Glomerular visceral epithelial cell (primary cell): ENCODE results near the gene PCSK2.
A peak's percentile ranks its signal among the peaks of the same experiment; 100 is the strongest.

Source experiments
- DNase-seq: peaks from one replicate; pipeline ENCODE4 v3.0.0-alpha.2; 2016; ENCODE audit errors: extremely low spot score

Gene PCSK2

DNA sequence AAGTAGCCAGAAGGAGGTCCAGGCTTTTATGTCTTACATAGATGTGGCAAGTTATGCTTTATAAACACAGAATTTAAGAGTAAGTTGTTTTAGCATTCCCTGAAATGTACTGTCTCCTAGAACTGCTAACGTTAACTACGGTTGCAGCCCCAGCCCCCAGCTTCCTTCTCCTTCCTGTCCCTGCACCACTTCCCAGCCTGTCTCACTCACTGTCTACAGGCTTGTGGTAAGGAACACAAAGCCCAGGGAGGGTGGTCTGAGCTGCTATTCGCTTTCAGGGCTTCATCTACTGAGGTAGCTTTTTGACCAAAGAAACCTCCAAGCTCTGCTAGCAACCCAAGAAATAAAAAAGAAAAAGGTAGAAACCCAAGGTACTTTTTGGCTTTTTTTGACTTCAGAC lies 35.9 kb downstream of the PCSK2 start:
- no peak for DNase-seq

DNA sequence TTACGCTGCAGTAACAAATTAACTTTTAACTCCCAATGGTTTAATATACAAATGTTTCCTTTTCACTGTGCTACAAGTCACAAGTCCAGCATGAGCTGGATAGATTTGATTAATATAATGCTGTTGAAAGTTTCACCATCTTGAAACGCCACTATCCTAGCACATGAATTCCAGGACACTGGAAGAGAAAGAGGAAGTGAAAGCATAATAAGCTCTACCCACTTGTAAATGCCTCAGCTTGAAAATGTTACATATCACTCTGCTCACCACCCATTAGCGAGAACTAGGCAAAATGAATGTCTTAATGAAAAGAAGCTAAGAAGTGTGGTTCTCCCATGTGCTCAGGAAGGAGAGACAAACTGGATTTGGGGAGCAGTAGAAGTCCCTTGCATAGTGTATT lies 46.9 kb downstream of the PCSK2 start:
- no peak for DNase-seq

- no peak for DNase-seq
Observed at GRCh38 chr20:17276101-17276500, 49.3 kb downstream of the PCSK2 start.

DNA sequence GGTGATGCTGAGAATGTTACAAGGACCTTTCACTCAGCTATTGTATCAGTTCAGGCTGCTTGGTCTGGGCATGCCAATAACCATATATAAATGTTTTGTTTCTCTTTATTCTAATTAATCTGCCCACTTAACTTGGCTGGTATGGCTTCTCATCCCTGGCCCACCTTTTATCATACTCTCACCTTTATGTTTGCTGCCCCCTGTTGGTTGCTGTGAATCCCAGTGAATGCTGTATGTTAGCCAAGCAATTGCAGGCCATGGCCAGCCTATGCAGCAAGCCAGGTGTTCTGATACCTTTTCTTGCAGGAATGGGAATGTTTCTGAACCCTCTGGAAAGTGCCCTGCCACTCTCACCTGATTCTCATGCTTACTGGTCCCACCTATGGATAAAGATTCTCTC lies 54.6 kb downstream of the PCSK2 start:
- DNase-seq, result peak; percentile 7

GRCh38 chr20:17282501-17282900 lies 55.7 kb downstream of the PCSK2 start:
- no peak for DNase-seq

DNA sequence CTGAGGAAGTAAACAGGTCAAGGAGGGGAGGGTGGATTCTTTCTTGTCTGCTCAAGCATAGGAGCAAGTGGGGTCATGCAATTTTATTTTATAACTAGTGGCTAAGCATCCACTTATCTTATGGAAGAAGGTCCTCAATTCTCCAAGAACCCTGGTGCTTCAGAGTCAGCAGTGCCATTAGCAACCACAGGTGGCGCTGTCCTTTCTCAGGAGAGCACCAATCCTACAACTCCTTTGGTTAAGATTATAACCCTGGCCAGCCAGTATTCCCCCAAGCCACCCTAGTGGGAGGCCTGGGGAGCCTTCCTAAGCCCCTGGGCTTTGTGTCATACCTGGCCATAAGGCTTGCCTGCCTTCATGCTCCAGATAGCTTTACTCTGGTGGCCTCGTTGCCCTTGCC lies 60.7 kb downstream of the PCSK2 start:
- DNase-seq, result no peak

DNA sequence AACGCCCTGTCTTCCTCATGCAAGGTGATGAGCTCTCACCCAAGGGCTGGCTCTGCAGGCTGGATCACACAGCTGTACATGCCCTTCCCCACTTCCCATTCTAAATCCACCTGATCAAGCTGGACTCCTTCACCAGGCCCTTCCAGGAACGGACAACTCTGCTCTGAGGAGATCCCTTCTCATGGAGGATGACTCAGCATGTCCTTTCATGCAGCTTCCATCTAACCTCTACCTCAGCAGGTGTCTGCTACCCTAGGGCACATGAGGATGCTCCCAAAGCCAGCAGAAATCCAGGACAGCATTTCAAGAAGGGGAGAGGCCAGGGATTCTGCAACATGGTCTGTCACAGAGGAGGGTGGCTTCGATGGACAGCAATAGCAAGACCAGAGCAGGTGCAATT lies 61.2 kb downstream of the PCSK2 start:
- no peak for DNase-seq

- DNase-seq, result no peak
Observed at GRCh38 chr20:17295151-17295726, 68.4 kb downstream of the PCSK2 start.

GRCh38 chr20:17295991-17296390 lies 69.2 kb downstream of the PCSK2 start:
- no peak for DNase-seq

DNA sequence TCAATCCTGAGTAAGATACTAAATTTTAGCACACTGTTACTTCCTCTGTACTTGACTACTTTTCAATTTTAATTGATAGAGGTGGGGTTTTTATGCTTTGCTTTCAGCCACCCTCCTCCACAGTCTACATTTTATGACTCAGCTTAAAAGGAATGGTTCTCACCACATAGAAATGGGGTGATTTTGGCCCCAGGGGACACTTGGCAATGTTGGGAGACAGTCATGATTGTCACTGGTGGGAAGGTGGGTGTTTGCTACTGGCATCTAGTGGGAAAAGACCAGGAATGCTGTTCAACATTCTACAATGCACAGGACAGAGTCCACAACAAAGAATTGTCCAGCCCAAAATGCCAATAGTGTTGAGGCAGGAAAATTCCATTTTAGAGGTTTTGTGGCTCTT lies 71.3 kb downstream of the PCSK2 start:
- no peak for DNase-seq

DNA sequence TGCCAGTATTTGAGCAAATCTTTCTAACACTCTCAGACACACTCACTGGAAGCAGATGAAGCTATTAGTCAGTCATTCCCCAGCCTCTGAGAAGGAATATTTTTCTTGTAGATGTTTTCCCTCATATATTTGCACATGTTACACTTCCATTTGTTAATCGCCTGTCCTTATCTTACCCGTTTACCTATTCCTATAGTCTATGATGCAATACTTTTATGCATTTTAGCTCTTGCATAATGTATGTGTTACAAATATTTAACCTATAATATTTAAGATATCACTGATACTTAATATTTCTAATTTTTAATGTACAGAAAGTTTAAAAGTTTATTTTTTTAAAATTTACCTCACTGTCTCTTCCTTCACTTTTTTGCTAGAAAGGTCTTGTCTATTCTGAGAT lies 71.9 kb downstream of the PCSK2 start:
- no peak for DNase-seq

DNA sequence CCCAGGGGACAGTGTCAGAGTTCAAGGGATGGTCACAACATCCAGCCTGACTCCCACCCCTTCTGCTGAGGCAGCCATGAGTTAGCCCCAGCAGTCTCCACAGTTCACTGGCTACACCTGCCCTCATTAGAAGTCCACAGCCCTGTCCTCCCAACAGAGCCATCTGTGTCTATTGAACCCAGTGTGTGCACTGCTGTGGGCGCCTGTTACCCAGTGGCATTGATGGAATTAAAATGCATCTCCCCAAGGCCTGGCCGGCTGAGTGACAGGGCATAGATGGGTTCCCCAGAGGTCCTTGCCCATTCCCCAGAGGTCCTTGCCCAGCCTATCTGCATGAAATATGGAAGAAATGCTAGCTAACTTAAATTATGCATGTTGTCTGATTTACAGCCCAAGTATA lies 73.3 kb downstream of the PCSK2 start:
- DNase-seq, result no peak

- no peak for DNase-seq
Observed at GRCh38 chr20:17304774-17305173, 77.9 kb downstream of the PCSK2 start.

DNA sequence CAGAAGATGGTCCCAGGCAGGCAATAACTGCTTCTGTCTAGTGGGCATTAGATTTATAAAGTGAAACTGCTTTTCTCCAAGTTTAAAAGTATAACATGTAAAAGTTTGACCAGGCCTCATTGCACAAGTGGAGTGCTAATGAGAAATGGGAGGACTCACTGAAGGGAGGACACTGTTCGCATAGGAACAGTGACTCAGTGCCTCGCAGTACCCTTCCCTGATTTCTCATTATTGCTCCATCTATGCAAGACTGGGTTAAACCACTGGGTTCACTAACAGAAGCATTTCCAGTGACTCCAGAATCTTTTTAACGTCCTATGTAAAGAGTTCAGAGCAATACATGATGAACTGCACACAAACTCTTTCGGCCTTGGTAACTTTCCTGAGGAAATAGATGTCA lies 79.6 kb downstream of the PCSK2 start:
- DNase-seq, result no peak

DNA sequence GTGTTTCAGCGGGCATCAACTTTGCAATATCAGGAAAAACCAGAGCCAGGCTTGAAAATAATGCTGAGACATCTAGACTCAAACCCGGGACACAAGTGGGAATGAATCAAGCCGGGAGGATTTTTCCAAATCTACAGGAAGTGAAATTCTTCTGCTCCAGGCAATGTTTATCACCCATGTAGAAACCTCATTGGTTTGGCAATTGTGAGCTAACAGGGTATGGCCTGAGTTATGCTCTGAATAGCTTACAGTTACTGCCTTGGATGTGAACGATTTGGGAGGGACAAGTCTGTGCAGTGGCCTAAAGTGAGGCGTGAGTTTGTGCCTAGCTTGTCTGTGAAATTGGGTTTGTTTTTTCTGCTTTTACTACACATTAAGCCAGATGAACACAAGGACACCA lies 87.4 kb downstream of the PCSK2 start:
- DNase-seq, result no peak

DNA sequence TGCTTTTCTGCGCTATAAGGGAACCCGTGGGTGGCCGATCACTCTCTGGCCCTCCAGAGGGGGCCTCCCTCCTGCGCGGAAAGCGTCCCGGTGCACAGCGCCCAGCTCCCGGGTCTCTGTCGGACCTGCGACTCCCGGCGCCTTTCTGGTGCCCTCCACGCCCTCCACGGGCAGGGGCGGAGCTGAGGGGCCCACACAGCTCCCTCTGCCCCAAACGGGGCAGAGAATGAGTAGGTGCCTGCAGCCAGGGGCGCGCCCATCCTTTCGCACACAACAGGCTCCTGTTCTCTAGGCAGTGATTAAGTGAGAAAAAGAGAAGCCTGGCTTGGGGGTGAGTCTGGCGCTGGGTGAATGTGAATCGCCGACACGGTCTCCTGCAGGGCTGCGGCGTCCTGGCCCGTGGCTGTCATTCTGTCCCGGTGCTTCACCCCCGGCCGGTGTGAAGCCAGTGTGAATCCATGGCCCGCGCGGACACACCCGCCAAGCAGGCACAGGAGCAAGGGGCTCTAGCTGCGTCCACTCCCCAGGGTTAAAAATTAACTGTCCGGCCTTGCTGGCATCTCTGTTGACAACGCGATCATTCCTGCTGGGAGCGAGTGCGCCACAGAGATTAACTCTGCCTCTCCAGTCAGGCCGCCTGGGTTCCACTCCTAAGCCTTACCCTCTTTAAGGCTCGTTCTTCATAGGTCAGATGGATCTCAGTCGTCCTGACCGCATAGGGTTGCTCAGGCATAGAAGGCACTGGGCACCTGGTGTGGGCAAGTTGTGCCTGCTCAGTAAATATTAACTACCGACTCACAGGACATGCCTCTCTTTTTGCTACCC lies 88.8 kb downstream of the PCSK2 start:
- peak; percentile 21 for DNase-seq

GRCh38 chr20:17316316-17317038 lies 89.6 kb downstream of the PCSK2 start:
- no peak for DNase-seq

DNA sequence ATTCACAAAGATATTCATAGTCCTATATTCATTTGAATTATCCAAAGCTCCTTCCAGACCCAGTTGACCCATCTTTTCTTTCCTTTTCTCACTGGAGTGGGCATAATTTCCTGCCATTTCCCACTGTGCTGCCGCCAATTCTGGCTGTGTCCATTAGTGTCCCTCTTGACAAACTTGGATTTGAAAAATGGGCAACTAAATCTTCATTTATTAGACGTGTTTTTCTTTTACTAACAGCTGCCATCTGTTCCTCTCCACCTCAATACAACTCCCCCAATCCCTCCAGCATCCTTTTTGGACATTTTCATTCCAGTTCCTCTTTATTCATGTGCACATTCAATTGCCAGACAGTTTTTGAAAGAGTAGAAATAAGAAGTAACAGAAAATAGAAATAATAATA lies 90.5 kb downstream of the PCSK2 start:
- DNase-seq, result no peak

DNA sequence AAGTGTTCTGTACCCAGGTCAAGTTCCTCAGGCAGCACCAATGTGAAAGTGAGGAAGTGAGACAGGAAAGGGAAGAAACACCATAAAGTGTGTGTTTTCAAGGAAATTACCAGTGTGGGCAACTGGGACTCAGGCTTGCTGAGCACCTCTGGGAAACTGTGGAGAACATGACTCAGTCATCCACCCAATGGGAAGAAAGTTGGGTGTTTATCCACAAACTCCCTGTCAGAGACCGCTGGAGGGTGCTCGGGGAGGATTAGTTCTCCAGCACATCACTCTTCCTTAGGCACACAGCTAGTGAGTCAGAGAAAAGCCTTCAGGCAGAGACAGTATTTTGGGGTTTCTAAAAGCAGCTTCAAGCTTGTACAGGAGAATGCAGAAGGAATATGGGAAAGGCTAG lies 93.6 kb downstream of the PCSK2 start:
- no peak for DNase-seq

GRCh38 chr20:17326096-17326495 lies 99.3 kb downstream of the PCSK2 start:
- no peak for DNase-seq

DNA sequence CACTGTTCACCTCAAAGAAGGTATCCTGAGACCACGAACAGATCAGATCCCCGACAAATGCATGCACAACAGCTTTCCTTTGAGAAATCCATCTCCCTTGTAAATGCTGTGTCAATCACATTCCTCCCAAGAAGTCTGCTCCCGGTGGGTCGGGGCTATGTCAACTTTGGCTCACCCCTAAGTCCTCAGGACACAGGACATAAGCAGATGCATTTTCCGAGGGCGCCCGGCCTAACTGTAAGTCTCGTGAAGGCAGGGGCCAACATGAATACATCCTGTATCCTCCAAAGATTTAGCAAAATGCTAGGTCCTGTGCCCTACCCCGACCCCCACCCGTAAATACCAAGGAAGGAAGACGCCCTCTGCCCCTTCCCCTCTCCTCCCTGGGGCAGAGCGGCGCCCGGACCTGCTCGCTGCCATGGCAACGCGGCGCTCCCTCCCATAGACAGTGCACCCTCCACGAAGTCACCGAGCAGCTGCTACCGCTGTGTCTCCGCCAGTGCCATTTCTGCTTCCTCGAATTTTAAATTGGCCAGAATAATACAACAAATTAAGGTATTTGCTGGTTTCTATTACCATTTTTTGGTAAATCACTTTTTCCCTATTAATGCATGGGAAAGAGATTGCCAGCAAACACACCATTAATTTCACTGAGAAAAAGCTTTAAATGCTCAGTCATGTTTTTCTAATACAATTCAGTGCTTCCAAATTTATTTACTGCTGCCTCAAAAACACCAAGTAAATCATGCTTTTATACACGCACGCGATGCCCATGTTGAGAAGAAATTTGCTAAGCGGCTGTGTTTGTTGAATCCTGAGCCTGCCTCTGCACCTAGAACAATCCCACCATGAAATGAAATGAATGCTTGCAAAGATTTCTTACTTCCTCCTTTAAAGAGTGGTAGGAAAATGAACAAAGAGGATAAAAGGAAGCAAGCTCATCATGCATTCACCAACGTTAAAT lies 100.6 kb downstream of the PCSK2 start:
- no peak for DNase-seq

GRCh38 chr20:17334932-17335331 lies 108.1 kb downstream of the PCSK2 start:
- DNase-seq, result no peak
